Measurements from ENCODE around the gene STXBP1. TPM values are rescaled to one million over a fixed set of nuclear protein-coding genes. Genes with fewer than 3 reads are reported as not detected.

The STXBP1 gene
- total RNA-seq, 1 experiment from 2014 or later: 40.6 TPM

DNA sequence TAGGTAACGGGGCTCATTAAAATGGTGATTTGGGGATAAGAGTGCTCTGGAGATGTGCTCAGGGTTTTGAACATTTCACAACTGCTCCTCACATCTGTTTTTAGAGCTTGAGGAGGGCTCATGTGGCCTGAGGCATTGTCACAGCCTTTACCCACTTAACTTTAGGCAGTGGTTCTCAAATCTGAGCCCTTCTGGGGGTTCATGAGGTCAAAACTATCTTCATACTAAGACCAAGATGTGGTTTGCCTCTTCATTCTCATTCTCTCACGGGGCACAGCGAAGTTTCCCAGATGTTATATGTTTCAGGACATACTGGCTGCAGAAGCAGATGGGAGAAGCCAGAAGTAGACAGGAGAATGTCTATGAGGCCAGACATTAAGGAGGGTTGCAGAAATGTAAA is 38.4 kb downstream of the STXBP1 start:
- Histone ChIP-seq H3K4me2 (ENCODE audit: low read length) (no peak overlapping the region), H3K36me3 (ENCODE audit: control insufficient read depth in 1 of 2, insufficient read depth in 2 of 2, low read length in 2 of 2) (no peaks in the 10 kb centered on the region), H2AFZ (ENCODE audit: low read depth, low read length, poor library complexity, severe bottlenecking) (no peak overlapping the region), H3K27ac (ENCODE audit: low read depth, low read length) (no peak overlapping the region), H3K79me2 (ENCODE audit: insufficient read depth, low read length) (no peaks in the 10 kb centered on the region), H3K4me1 (ENCODE audit: control insufficient read depth in 1 of 2, insufficient read depth in 2 of 2, low read length in 2 of 2) (no peaks in the 10 kb centered on the region), H3K9me3 (ENCODE audit: control insufficient read depth in 1 of 2, insufficient read depth in 1 of 2, low read depth in 1 of 2, low read length in 2 of 2) (no peaks in the 10 kb centered on the region), H3K27me3 (ENCODE audit: insufficient read depth, low read length) (no peaks in the 10 kb centered on the region), H4K20me1 (ENCODE audit: insufficient read depth) (no peaks in the 10 kb centered on the region), H3K9me2 (ENCODE audit: insufficient read depth) (no peaks in the 10 kb centered on the region), H3K4me3 (replicated peaks in 1 of 2; ENCODE audit: low read depth in 1 of 2, low read length in 2 of 2) (no peak overlapping the region), H3K9ac (ENCODE audit: low read length) (no peak overlapping the region)
- ATAC-seq: no peak
- BruUV-seq (replicated peaks): no TSS peak
- POLR2A ChIA-PET: interaction anchor here (0.6 kb wide), 1 partner anchor 14 kb away, joined by 5 read pairs; no protein-coding TSS in a partner anchor
- intact Hi-C loops (cut with micrococcal nuclease): no loop called here
- DNase-seq (ENCODE audit: low read depth, low spot score): no peak
- TF ChIP-seq SIN3A (IDR thresholded peaks at IDR 0.05; ENCODE audit: low read depth) (no peak), EGR1 (IDR thresholded peaks at IDR 0.05; ENCODE audit: low read depth) (no peak), ZBTB33 (IDR thresholded peaks at IDR 0.05; ENCODE audit: extremely low read depth, insufficient replicate concordance, low read length) (no peak), SRF (IDR thresholded peaks at IDR 0.05; ENCODE audit: low read depth) (no peak), CEBPB (IDR thresholded peaks at IDR 0.05; ENCODE audit: low read depth) (no peak), FOSL1 (IDR thresholded peaks at IDR 0.05; ENCODE audit: low read depth) (no peak), REST (IDR thresholded peaks at IDR 0.05; ENCODE audit: low read depth) (no peak), POLR2AphosphoS5 (IDR thresholded peaks at IDR 0.05; ENCODE audit: low read depth, low read length) (no peak), TCF7L2 (IDR thresholded peaks at IDR 0.05; ENCODE audit: borderline replicate concordance, extremely low read depth, insufficient read depth, insufficient read length) (no peak), YY1 (IDR thresholded peaks at IDR 0.05; ENCODE audit: extremely low read depth, insufficient replicate concordance, low read depth, low read length) (no peak), CTCF (IDR thresholded peaks at IDR 0.05 in 2 of 3, conservative IDR thresholded peaks at IDR 0.05 in 1 of 3; ENCODE audit: borderline replicate concordance in 1 of 3, insufficient read depth in 1 of 3, low read depth in 2 of 3, low read length in 2 of 3) (no peak), EZH2 (IDR thresholded peaks at IDR 0.05) (no peak), ELF1 (IDR thresholded peaks at IDR 0.05; ENCODE audit: borderline replicate concordance, low read depth) (no peak), RAD21 (IDR thresholded peaks at IDR 0.05; ENCODE audit: low read depth) (no peak), CBX3 (IDR thresholded peaks at IDR 0.05; ENCODE audit: low read depth) (no peak), JUND (IDR thresholded peaks at IDR 0.05) (no peak), MAX (IDR thresholded peaks at IDR 0.05) (no peak), POLR2A (IDR thresholded peaks at IDR 0.05; ENCODE audit: borderline replicate concordance, extremely low read depth, insufficient read depth, insufficient read length) (no peak)
- TF ChIP-seq, protein P1, sequence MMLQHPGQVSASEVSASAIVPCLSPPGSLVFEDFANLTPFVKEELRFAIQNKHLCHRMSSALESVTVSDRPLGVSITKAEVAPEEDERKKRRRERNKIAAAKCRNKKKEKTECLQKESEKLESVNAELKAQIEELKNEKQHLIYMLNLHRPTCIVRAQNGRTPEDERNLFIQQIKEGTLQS (IDR thresholded peaks at IDR 0.05): no peak
- CTCF ChIA-PET: no interaction called here
- RAD21 ChIA-PET (ENCODE audit: low non-redundant PET in 1 of 2, low total read pairs in 2 of 2, uncharacterized antibody in 2 of 2, unreplicated experiment in 2 of 2): no interaction called here
